Activated CD8-positive, alpha-beta memory T cell treated with anti-CD3 and anti-CD28 coated beads for 1 hour (primary cell): ENCODE measurements around the gene LIPC.

Source experiments
- DNase-seq, 2 donors: peaks; one replicate each; pipeline ENCODE4 v3.0.0-alpha.2; 2020; ENCODE audit warnings: low read depth in 1 of 2; ENCODE audit errors: extremely low read depth in 1 of 2

LIPC gene

DNA sequence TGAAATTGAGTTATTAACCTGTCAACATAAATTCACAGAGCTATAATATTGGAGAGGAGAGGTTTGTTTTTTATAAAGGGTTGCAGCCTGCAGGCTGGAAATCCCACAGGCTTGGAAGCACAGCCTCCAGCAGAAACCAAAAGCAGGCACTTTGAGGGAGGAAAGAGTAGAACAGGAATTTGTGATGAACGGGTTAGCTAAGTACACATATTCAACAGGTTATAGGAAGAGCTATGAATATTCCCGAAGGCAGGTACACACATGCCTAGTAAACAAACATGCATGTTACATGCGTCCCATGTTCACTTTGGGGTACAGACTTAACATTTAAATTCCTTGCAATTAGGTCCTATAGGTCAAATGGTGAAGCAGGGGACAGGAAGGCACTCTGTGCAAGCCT, 25.9 kb upstream of the LIPC start:
- no peak for DNase-seq

DNA sequence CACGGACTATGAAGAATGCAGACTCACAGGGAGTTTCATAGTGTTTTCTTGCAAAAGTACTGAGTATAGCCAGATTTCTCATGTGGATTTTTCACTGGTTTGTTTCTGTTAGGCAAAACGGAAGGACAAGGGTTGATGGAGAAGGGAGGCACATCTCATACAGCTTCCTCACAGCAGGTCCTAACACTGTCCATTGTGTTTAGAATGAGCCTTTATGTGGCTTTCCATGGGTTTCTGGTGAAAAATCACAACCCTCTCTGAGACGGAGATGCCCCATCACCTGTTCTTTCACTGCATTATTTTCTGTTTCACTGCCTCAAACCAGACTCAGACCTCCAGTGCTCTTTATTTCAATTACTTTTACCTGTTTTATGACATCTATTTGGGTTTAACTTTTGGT, 25.0 kb upstream of the LIPC start:
- DNase-seq: no peak

DNA sequence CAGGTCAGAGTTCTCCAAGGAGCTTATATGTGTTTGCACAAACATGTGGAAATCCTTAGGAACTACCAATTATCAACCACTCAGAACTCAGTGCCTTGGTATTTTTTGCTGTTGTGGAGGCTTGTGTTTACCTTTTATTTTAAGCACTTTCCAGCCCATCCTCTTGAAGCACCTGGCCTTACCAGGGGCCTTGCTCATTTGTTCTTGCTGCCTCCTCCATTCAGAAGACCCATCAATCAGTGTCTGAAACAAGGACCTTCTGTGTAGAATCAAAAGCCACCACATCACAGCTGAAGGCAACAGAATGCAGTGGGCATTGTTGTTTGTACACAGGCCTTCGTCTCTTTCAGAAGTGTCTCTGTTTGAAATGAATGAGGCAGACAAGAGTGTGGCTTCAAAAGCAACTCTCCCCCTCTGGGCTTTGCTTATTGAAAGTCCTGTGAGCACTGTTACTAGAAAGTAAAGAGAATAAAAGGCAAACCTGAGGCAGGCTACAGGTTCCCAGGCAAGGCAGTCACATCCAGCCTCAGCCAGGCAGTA, 24.5 kb upstream of the LIPC start:
- DNase-seq: no peak

DNA sequence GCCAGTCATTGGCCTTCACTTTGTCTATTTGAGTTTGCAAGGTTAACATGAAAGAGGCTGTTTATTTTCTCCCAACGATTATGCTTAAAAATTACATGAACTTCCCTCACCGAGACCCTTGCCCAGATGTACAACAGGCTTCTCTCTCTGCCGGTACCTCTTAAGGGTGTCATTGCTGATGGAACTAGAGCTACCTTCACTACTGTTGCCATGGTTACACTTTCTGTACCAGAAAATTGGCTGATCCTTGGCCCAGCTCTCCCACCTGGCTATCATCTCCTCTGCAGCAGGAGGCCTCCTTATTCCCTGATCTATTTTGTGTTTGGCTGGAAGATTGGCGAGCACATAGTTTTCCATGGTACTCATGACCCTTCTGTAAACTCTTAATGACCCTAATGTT, 24.0 kb upstream of the LIPC start:
- DNase-seq: no peak

DNA sequence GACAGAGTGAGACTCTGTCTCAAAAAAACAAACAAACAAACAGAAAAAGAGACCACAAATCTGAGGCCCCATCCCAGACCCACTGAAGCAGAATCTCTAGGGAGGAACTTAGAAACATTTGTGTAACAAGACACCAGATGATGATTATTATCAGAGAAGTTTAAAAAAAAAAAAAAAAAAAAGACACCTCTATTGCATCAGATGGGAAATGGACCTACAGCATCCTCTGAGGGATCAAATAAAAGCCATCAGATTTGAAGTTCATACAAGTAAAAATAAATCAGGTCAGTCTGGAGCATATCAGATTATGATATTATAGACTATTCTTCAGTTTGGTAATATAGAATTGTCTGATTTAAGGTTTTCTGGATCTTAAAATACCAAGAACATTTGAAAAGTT, 21.9 kb upstream of the LIPC start:
- no peak for DNase-seq

DNA sequence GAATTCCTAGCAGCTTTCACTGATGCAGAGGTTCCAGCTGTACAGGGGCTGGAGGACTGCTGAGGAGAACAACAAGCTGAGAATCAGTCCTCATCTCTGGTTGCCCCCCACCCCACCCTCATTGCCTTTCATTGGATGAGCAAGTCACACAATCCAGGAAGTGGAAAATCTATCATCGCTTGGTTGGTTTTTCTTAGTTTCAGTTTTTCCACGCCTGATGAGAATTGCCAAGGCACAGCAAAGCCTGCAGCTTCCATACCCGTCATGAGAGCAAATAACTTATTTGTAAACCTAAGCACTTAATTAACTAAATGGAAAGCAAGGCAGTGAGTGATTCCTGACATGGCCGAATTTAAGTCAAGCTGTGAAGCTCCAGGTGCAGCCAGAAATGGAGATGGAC, 21.4 kb upstream of the LIPC start:
- peak in 1 of 2 donors; percentile 17 for DNase-seq

DNA sequence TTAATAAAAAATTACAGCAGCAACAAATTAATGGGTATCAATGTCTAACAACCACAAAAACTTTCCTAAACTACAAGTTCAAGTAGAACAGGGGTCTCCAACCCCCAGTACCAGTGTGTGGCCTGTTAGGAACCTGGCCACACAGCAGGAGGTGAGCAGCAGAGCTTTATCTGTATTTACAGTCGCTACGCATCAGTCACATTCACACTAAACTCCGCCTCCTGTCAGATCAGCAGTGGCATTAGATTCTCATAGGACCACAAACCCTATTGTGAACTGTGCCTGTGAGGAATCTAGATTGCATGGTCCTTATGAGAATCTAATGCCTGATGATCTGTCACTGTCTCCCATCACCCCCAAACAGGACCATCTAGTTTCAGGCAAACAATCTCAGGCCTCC, 18.5 kb upstream of the LIPC start:
- DNase-seq: no peak

DNA sequence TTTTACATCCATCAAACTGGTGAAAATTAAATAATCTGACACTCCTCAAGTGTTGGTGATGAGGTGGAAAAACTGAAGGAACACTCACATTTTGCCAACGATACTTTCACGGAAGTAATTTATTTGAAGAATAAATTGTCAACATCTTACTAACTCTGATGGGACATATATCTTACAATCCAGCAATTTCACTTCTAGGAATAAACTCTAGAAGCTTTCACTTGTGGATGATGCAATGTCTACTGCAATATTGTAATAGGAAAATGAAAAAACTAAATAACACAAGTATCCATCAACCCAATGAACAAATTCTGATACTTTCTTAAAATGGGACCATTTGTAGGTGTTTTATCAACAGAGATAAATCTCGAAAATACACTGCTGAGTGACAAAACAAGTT, 16.2 kb upstream of the LIPC start:
- no peak for DNase-seq

DNA sequence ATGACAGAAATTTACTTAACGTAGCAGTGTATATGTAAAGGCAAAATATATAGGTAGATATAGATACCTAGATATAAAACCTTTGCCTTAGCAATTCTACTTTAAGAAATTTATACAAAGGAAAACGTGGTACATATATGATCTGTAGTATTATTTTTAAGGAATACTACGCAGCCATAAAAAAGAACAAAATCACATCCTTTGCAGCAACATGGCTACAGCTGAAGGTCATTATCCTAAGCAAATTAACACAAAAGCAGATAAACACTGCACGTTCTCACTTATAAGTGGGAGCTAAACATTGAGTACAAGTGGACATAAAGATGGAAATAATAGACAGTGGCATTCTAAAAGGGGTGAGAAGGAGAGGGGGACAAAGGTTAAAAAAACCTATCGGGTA, 14.8 kb upstream of the LIPC start:
- DNase-seq: no peak

DNA sequence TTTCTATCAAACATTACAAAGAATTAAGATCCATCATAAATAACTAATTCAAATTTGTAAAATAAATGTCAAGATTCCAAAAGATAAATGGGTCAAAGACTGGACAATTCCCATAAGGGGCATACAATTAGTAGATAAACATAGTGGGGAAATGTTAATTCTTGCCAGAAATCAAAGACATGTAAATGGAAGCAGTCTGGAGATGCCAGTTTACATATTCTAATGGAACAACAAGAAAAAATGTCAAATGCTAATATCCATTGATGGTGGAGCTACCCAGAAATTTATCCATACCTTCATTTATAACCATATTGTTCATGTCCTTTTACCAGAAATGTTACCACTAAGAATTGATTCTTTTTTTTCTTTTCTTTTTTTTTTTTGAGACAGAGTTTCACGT, 13.7 kb upstream of the LIPC start:
- DNase-seq: no peak

DNA sequence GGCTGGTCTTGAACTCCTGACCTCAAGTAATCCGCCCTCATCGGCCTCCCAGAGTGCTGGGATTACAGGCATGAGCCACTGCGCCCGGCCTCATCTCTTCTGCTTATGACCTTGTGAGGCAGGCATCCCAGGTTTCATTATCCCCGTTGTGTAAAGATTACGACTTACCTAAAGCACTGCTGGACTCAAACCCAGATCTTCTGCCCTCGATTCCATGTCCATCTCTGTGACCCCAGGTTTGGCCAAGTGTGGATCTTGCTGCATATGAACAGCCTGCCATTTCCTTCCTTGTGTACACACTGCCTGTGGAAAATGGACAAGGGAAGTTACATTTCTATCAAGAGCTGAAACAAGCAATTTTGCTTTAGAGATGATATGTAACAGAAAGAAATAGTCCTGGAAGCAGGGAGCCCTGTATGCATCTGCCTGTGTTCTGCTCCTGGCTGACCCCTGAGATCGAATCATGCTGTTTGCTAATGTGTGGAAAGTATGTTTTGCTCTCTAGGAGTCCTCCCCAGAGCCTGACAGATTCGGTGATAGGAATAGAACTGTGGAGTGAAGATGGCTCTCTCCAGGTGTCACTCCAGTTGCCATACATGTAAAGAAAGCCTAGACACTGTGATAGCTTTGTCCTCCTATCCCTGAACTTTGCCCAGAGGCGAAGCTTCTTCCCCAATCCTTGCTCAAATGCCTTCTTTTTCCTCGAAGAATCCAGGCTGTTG, 11.8 kb upstream of the LIPC start:
- DNase-seq: no peak

DNA sequence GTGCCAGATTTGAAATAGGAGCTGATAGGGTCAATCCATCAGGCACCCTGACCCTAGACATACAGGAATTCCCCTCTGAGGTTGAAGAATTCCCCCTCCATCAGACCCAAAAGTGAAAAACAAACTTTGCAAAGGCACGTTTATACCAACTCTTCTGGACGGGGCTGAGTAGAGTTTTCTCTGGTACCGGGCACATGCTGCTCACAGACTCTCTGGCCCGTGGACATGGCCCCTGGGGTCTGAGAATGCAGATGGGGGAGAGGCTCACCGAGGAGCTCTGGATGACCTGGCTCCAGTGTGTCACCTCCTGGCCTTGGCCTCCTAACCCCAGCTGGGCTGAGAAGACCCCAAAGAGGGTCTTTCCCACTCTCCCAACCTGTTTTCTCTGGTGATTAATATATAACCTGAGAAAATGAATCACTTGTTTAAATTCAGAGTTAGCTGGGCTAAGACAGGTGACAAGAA, 11.2 kb upstream of the LIPC start:
- no peak for DNase-seq

DNA sequence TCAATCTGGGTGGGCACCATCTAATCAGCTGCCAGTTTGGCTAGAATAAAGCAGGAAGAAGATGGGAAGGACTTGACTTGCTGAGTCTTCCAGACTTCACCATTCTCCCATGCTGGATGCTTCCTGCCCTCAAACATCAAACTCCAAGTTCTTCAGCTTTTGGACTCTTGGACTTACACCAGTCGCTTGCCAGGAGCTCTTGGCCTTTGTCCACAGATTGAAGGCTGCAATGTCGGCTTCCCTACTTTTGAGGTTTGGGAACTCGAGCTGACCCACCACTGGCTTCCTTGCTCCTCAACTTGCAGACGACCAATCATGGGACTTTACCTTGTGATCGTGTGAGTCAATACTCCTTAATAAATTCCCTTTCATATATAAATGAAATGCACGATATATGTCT, 8.6 kb upstream of the LIPC start:
- DNase-seq: no peak

DNA sequence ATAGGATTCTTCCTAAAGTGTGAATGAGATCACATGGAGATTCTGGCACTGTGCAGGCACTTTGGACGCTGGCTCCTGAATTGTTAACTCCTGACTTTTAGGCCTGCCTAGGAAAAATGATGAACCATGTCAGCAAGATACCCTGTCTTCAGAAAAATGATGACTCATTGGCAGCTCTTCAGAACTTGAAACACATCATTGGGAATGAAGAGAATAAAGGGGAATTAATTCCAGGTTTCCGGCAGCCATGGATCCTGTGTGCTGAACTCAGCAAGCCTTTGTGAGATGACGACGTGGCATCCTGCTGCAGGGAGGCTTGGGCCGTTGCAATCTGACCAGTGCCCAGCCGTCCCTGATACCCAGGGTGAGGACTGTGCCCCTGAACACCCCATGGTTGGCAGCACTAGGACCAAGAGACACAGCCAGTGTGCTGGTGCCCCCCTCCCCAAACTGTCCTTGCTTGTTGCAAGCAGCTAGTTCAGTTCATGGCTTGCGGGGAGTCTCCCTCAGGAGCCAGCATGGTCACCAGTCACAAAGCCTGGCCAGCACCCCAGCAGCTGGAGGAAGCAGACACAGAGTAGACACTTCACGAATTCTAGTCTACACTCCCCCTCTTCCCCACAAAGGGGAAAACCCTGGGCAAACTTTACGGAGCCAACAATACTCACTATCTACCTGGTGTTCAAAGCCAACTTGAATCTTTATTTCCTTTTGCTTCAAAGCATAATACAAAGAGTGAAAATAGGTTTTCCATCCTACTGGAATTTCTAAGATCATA, 7.8 kb upstream of the LIPC start:
- DNase-seq: no peak

DNA sequence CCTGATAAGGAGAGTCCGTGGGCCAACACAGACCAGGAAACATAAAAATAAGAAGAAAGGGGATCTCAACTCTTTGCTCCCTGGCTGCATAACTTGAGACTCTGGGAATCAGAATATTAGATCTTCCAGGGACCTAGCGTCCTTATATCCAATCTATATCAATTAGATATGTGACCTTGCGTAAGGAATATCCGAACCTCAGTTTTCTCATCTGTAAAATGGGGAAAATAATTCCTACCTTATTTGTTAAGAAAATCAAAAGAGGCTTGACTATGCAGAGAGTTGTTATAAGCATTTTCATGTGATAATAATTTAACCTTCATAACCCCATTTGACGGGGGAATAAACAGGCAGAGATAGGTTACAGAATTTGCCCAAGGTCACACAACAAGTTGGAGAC, 7.1 kb upstream of the LIPC start:
- DNase-seq: no peak

DNA sequence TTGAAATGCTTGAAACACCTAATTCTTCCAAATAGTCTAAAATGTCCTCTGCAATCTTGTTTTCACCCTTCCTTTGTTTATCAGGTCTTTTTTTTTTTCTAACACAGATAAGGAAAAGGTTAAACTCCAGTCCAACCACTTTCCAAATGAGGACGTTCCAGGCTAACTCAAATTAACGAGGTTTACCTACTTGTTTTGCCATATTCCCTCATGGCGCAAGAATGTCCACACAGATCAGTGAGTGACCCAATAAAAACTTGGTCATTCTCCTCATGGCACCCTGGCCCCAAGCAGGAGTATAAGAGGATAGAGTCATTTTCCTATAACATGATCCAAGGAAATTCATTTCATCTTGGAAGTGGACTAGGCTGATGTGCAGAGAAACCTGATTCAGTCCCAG, 6.6 kb upstream of the LIPC start:
- no peak for DNase-seq

DNA sequence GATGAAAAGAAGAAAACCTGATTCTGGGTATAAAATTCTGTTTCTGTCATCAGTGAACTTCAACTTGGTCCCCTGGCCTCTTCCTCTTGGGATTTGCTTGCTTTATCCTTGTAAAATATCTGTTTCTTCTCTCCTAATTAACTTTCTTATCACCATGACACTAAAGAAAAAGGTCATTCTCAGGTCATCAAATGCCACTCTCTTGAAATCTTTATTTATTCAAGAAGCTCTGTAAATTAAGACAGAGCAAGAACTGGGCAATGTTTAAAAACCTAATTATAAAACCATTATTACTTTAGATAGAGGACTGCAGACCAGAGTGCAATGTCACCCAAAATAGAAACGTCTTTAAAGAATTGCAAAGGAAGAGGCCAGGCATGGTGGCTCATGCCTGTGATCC, 6.0 kb upstream of the LIPC start:
- DNase-seq: no peak

DNA sequence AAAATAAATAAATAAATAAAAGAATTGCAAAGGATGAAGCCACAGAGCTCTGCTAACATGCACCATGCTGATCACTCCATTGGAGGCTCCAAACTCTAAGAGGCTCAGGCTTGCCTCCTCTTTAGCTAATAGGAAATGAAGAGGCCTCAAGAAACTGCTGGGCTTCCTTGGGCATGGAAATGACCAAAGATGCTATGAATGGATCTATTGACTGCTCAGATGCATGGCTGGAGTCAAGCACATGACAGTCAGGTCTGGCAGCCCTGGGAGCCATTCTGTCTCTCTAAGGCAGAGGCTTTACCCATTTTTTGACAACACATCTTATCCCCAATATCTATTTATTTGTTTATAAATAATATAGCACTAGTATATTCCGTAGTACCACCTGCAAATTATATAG, 5.3 kb upstream of the LIPC start:
- DNase-seq: no peak

DNA sequence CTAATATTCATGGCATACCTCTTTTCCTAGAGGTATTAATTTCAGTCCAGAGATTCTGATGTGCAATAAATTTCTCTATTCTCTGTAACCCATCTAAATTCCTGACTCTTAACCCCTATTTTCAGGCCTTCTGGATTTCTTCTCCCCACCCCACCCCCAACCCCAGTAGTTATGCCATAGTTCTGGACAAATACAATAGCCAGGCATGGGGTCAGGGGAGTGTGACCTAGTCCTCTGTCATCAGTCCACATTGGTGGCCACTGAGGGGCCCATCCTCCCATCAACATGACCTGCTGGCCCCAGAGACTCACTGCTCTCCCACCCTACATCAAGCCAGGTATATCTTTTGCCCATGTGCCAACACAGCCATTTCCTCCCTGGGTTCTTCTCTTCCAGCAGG, 3.8 kb upstream of the LIPC start:
- DNase-seq: no peak

DNA sequence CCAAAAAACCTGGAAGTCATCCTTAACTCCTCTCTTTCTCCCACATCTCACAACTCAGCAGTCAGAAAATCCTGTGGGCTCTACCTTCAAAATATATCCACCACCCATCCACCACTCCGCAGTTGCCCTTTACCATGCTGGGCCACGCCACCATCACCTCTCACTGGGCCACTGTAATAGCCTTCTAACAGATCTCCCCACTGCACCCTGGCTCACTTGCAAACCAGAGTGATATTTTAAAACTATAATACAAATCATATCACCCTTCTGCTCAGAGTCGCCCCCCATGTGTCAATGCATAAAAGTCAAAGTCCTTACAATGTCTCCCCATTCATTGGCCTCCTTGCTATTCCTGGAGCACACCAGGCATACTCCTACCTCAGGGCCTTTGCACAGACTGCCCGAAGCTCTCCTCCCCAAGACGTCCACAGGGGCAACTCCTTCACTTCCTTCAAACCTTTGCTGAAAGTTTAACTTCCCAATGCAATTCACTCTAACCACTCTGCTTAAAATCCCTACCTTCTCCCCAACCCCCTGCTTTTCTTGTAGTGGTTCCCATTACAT, 1.5 kb upstream of the LIPC start:
- DNase-seq: no peak

DNA sequence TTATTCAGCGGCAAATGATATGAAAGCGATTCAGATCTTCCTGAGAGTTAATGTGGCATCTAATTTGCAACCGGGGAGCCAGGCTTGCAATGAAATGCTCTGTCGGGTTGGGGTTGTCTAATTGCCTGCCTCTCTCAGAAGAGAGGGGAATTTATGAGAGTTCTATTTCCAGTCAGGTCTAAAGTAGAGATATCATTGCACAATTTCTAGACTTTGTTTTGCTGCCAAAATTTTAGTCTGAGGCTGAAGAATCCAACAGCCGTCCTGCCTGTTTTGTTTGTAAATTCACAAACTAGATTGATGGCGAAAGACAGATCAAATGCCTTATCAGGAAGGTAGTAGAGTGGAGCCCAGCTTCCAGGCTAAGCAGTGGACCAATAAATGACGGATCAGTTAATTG, 610 bp downstream of the LIPC start:
- DNase-seq: no peak
